HepG2 (cell line): ENCODE results near the gene TRPV4. TPM values are rescaled to one million over a fixed set of nuclear protein-coding genes. Genes with fewer than 3 reads are reported as not detected.

ENCODE experiments used
- ATAC-seq: fragments of 200-7000 bp; cut with Tn5 transposase; 3 replicates; pipeline ENCODE4 v1.9.1; 2020; ENCODE audit warnings: mild to moderate bottlenecking, moderate library complexity
- BruUV-seq: library from RNA; stranded (reverse); fragments of 400-500 nt; replicated peaks from 2 replicates; lab custom pipeline; 2021; lab: Mats Ljungman, UMichigan
- CTCF ChIA-PET: fragments of 300-600 bp; formaldehyde crosslinking; extraction: SDS; loops from one replicate; lab custom pipeline; 2021; ENCODE audit warnings: low total read pairs, inconsistent platforms, low intra/inter-chr PET ratio; lab: Yijun Ruan, JAX
- POLR2A ChIA-PET: fragments of 350-600 bp; sonication (Branson Sonifier 250); formaldehyde crosslinking; loops from one replicate; lab custom pipeline; 2020; ENCODE audit warnings: antibody characterized with exemption, inconsistent platforms; lab: Yijun Ruan, JAX
- DNase-seq: peaks from one replicate; pipeline ENCODE4 v3.0.0-alpha.2; 2015; ENCODE audit warnings: low spot score
- FAIRE-seq: peaks from 3 replicates; lab custom pipeline; 2011; peaks lifted over from hg19 to GRCh38; lab: Jason Lieb, UNC
- H2AFZ ChIP-seq: one replicate; pipeline ENCODE4 v1.6.1; 2011; ENCODE audit warnings: low read length, inconsistent platforms
- H3K27ac ChIP-seq: fragments of 300-600 bp; 3 replicates; pipeline ENCODE4 v1.8.0; 2011; ENCODE audit warnings: mixed run types, mild to moderate bottlenecking, mixed read lengths, low read length, inconsistent platforms; ENCODE audit not compliant: insufficient read depth; ENCODE audit errors: extremely low read length
- H3K27me3 ChIP-seq, 2 experiments: fragments of 200-600 bp in 1 of 2; 2 replicates in 1 of 2; 3 replicates in 1 of 2; pipeline versions ENCODE4 v1.6.0 to v1.8.0; 2011; ENCODE audit warnings: low read length in 2 of 2, mild to moderate bottlenecking in 2 of 2, moderate library complexity in 2 of 2, inconsistent platforms in 1 of 2; ENCODE audit not compliant: insufficient read depth in 2 of 2, control insufficient read depth in 1 of 2
- H3K36me3 ChIP-seq, 2 experiments: fragments of 200-600 bp in 1 of 2; replicated peaks in 1 of 2; 2 replicates in 1 of 2; 3 replicates in 1 of 2; pipeline versions ENCODE4 v1.5.1 to v1.8.0; 2011; ENCODE audit warnings: low read length in 2 of 2, inconsistent platforms in 1 of 2; ENCODE audit not compliant: insufficient read depth in 2 of 2, control insufficient read depth in 1 of 2
- H3K4me1 ChIP-seq: 2 replicates; pipeline ENCODE4 v1.5.1; 2012; ENCODE audit warnings: low read length, inconsistent platforms; ENCODE audit not compliant: insufficient read depth
- H3K4me2 ChIP-seq: 2 replicates; pipeline ENCODE4 v1.6.0; 2011; ENCODE audit warnings: low read depth, low read length, inconsistent platforms
- H3K4me3 ChIP-seq, 3 experiments: fragments of 200-600 bp in 1 of 3; sonication (generic), shearing (Covaris generic) in 1 of 3; replicated peaks in 1 of 3; 2 replicates each; pipeline ENCODE4 v1.5.1; 2011 to 2016; ENCODE audit warnings: low read length in 3 of 3, inconsistent platforms in 2 of 3, low read depth in 2 of 3, mild to moderate bottlenecking in 2 of 3, control low read depth in 1 of 3, mixed read lengths in 1 of 3; ENCODE audit not compliant: insufficient read depth in 1 of 3
- H3K79me2 ChIP-seq: one replicate; pipeline ENCODE4 v1.6.1; 2011; ENCODE audit warnings: low read length, inconsistent platforms; ENCODE audit not compliant: insufficient read depth
- H3K9ac ChIP-seq: 2 replicates; pipeline ENCODE4 v1.6.0; 2011; ENCODE audit warnings: mild to moderate bottlenecking, low read depth, low read length, inconsistent platforms; ENCODE audit not compliant: insufficient read depth
- H3K9me3 ChIP-seq: 2 replicates; pipeline ENCODE4 v1.5.1; 2012; ENCODE audit warnings: mild to moderate bottlenecking, low read length
- H4K20me1 ChIP-seq: 2 replicates; pipeline ENCODE4 v1.6.0; 2011; ENCODE audit warnings: inconsistent platforms, mild to moderate bottlenecking, low read length, moderate library complexity; ENCODE audit not compliant: insufficient read depth
- BORCS8-MEF2B ChIP-seq: sonication (generic); formaldehyde crosslinking; IDR thresholded peaks from 2 replicates; pipeline ENCODE4 v1.8.0; 2022; ENCODE audit warnings: mild to moderate bottlenecking, missing genetic modification reagents
- CCAR2 ChIP-seq: fragments of 200-400 bp; formaldehyde crosslinking; optimal IDR thresholded peaks from 2 replicates; pipeline ENCODE3; 2018; ENCODE audit warnings: low read depth, mild to moderate bottlenecking, low read length, moderate library complexity
- FOXK1 ChIP-seq: sonication (generic); formaldehyde crosslinking; IDR thresholded peaks from 2 replicates; pipeline ENCODE4 v1.4.0; 2020; ENCODE audit warnings: low read depth, missing genetic modification reagents, borderline replicate concordance
- HMG20B ChIP-seq: conservative IDR thresholded peaks from 2 replicates; pipeline ENCODE4 v1.6.1; 2016; ENCODE audit warnings: missing genetic modification reagents, missing compliant biosample characterization
- HOMEZ ChIP-seq: IDR thresholded peaks from 2 replicates; pipeline ENCODE4 v1.6.1; 2016; ENCODE audit warnings: low read depth
- KAT8 ChIP-seq: IDR thresholded peaks from 2 replicates; pipeline ENCODE4 v1.6.1; 2016; ENCODE audit warnings: missing genetic modification reagents, missing compliant biosample characterization
- LBX2 ChIP-seq: sonication (generic); formaldehyde crosslinking; IDR thresholded peaks from 2 replicates; pipeline ENCODE4 v1.5.0; 2020; ENCODE audit warnings: missing genetic modification reagents, mild to moderate bottlenecking, borderline replicate concordance
- MAF1 ChIP-seq: sonication (generic); formaldehyde crosslinking; IDR thresholded peaks from 2 replicates; pipeline ENCODE4 v1.5.0; 2020; ENCODE audit warnings: missing genetic modification reagents, borderline replicate concordance
- NCOA2 ChIP-seq: sonication (generic); formaldehyde crosslinking; IDR thresholded peaks from 2 replicates; pipeline ENCODE4 v1.8.0; 2022; ENCODE audit warnings: inconsistent platforms
- PHB2 ChIP-seq: fragments of 450-650 bp; IDR thresholded peaks from 2 replicates; pipeline ENCODE4 v1.6.1; 2018; ENCODE audit not compliant: partially characterized antibody
- POGZ ChIP-seq: sonication (generic); formaldehyde crosslinking; IDR thresholded peaks from 2 replicates; pipeline ENCODE4 v1.4.0; 2020; ENCODE audit warnings: mild to moderate bottlenecking, missing genetic modification reagents
- SP1 ChIP-seq, 2 experiments: fragments of 450-650 bp in 1 of 2; sonication (generic) in 1 of 2; formaldehyde crosslinking in 1 of 2; IDR thresholded peaks; 2 replicates each; pipeline versions ENCODE4 v1.4.0 to v1.6.1; 2016 to 2020; ENCODE audit warnings: missing genetic modification reagents in 1 of 2
- TCF7L2 ChIP-seq: IDR thresholded peaks from 2 replicates; pipeline ENCODE4 v1.6.1; 2011; ENCODE audit warnings: mild to moderate bottlenecking, low read depth, low read length, moderate library complexity
- TOE1 ChIP-seq: sonication (generic); formaldehyde crosslinking; IDR thresholded peaks from 2 replicates; pipeline ENCODE4 v1.4.0; 2020; ENCODE audit warnings: mild to moderate bottlenecking, missing genetic modification reagents
- ZBTB21 ChIP-seq: sonication (generic); formaldehyde crosslinking; IDR thresholded peaks from 2 replicates; pipeline ENCODE4 v1.4.0; 2020; ENCODE audit warnings: missing genetic modification reagents
- ZFP36 ChIP-seq: fragments of 150-350 bp; IDR thresholded peaks from 2 replicates; pipeline ENCODE4 v1.6.1; 2018; ENCODE audit warnings: borderline replicate concordance, low read length, low read depth; ENCODE audit not compliant: partially characterized antibody
- ZNF24 ChIP-seq: fragments of 450-650 bp; IDR thresholded peaks from 2 replicates; pipeline ENCODE4 v1.6.1; 2017; ENCODE audit warnings: antibody characterized with exemption, mild to moderate bottlenecking
- ZNF343 ChIP-seq: sonication (generic); formaldehyde crosslinking; IDR thresholded peaks from 2 replicates; pipeline ENCODE4 v1.4.0; 2020; ENCODE audit warnings: mild to moderate bottlenecking, missing genetic modification reagents
- ZNF414 ChIP-seq: sonication (generic); formaldehyde crosslinking; IDR thresholded peaks from 2 replicates; pipeline ENCODE4 v1.5.0; 2020; ENCODE audit warnings: missing genetic modification reagents
- ZNF607 ChIP-seq: sonication (generic); formaldehyde crosslinking; IDR thresholded peaks from 2 replicates; pipeline ENCODE4 v1.5.1; 2020; ENCODE audit warnings: missing genetic modification reagents, mild to moderate bottlenecking, borderline replicate concordance
- ZNF710 ChIP-seq: sonication (generic); formaldehyde crosslinking; IDR thresholded peaks from 2 replicates; pipeline ENCODE4 v1.5.0; 2020; ENCODE audit warnings: mild to moderate bottlenecking, missing genetic modification reagents, borderline replicate concordance
- ZNF720 ChIP-seq: sonication (generic); formaldehyde crosslinking; IDR thresholded peaks from 2 replicates; pipeline ENCODE4 v1.4.0; 2020; ENCODE audit warnings: missing genetic modification reagents
- WGBS: methylation state at CpG from one replicate; pipeline ENCODE4 v1.1.6; 2017; ENCODE audit warnings: low lambda C conversion rate; 5-methylcytosine and 5-hydroxymethylcytosine counted together
- in situ Hi-C: cut with HindIII; loops from 2 replicates; pipeline ENCODE4 v1.10.0; 2017; ENCODE audit warnings: low pct_unique_long_range_greater_than_20kb; ENCODE audit not compliant: extremely low pct_ligation_motif_present
- intact Hi-C: fragments of 100-400 bp; cut with micrococcal nuclease; formaldehyde crosslinking; loops from one replicate; pipeline ENCODE4 v1.10.0; 2022; ENCODE audit not compliant: unreplicated experiment
- polyA plus RNA-seq, 8 experiments: library from polyadenylated mRNA; depleted of rRNA in 3 of 8; stranded (reverse) in 7 of 8; unstranded in 1 of 8; fragments of >200 nt; fragmentation: Illumina TruSeq in 4 of 8; extraction: Trizol in 4 of 8; gene quantifications; 2 replicates each; pipeline versions ENCODE4 v1.2.1 to v1.2.3, GENCODE V29; 2011 to 2016; ENCODE audit warnings: low read depth in 4 of 8, missing spikeins in 1 of 8, mixed read lengths in 1 of 8; ENCODE audit not compliant: insufficient read depth in 1 of 8
- total RNA-seq, 5 experiments: library from RNA; depleted of rRNA; stranded (reverse); fragments of >200 nt; fragmentation: Illumina TruSeq; extraction: Trizol; gene quantifications; 2 replicates each; pipeline ENCODE4 v1.2.3, GENCODE V29; 2016; ENCODE audit warnings: low read depth in 1 of 5

The TRPV4 gene
- total and polyA plus RNA-seq, 2 of the 13 experiments (the other 11 are each of a cell fraction or from before 2014, with no cell fraction given): 0.66 to 4.7 TPM

- Histone ChIP-seq H3K27me3 (no peaks in the 10 kb centered on the region), H3K4me3 (peak overlapping the region; percentile 23 to 48 (median 36); a peak in 5 of 6 replicates), H3K4me1 (peaks cover 74% of the 10 kb centered on the region), H3K79me2 (no peaks in the 10 kb centered on the region), H3K27ac (peak overlapping the region; percentile 31), H3K9me3 (no peaks in the 10 kb centered on the region), H3K9ac (peak overlapping the region; percentile 42; the same call in 1 of the 2 replicates), H2AFZ (no peak overlapping the region), H4K20me1 (no peaks in the 10 kb centered on the region), H3K4me2 (peak overlapping the region; percentile 76), H3K36me3 (no peaks in the 10 kb centered on the region)
- FAIRE-seq: no peak
- CTCF ChIA-PET: no interaction called here
- BruUV-seq: no TSS peak
- ATAC-seq: peak; percentile 88
- in situ Hi-C loops (no loop called here), intact Hi-C loops (no loop called here)
- POLR2A ChIA-PET: no interaction called here
- DNase-seq: peak; percentile 73
- WGBS: 33% methylated on average over 6 of the region's 15 CpGs
- TF ChIP-seq TOE1 (CRISPR knock-in tag) (no peak), ZNF710 (CRISPR knock-in tag) (no peak), TCF7L2 (no peak), ZNF414 (CRISPR knock-in tag) (no peak), ZNF607 (CRISPR knock-in tag) (no peak), ZNF720 (no peak), ZNF24 (no peak), BORCS8-MEF2B (CRISPR knock-in tag) (no peak), PHB2 (no peak), NCOA2 (peak; percentile 52; the same call in 1 of the 2 replicates), SP1 (IDR thresholded peaks at IDR 0.05) (no peak), SP1 (CRISPR knock-in tag; IDR thresholded peaks at IDR 0.05) (no peak), KAT8 (no peak), ZNF343 (CRISPR knock-in tag) (no peak), HMG20B (no peak), HOMEZ (CRISPR knock-in tag) (no peak), FOXK1 (no peak), ZBTB21 (CRISPR knock-in tag) (no peak), MAF1 (CRISPR knock-in tag) (no peak), CCAR2 (no peak), LBX2 (CRISPR knock-in tag) (no peak), POGZ (CRISPR knock-in tag) (no peak), ZFP36 (no peak)
These were observed 10.2 kb downstream of the TRPV4 start for GRCh38 chr12:109822951-109823411.
